ENCODE measurements around the gene DIABLO.

The DIABLO gene

DNA sequence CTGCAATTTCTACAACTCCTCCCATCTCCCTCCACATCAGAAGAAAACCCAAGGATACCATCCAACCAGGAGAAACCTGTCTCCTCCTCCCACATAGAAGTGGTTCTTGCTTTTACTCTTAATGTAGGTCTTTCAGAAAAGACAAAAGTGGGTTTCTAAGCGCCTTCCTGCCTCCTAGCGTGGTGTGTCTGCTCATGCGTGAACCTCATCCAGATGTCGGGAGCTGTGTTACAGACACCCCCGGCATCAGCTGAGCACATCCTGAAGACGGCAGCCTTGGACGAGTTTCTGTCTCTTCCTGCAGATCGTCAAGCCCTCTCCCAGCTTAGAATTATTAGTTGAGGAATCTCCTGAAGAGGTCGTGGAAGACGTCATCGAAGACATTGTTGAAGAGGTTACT, 33.4 kb downstream of the DIABLO start:
- no peak for TF ChIP-seq CTCF (IDR thresholded peaks at IDR 0.05; ENCODE audit: extremely low read depth, missing control alignments)
- DNase-seq (ENCODE audit: low spot score) = no peak

DNA sequence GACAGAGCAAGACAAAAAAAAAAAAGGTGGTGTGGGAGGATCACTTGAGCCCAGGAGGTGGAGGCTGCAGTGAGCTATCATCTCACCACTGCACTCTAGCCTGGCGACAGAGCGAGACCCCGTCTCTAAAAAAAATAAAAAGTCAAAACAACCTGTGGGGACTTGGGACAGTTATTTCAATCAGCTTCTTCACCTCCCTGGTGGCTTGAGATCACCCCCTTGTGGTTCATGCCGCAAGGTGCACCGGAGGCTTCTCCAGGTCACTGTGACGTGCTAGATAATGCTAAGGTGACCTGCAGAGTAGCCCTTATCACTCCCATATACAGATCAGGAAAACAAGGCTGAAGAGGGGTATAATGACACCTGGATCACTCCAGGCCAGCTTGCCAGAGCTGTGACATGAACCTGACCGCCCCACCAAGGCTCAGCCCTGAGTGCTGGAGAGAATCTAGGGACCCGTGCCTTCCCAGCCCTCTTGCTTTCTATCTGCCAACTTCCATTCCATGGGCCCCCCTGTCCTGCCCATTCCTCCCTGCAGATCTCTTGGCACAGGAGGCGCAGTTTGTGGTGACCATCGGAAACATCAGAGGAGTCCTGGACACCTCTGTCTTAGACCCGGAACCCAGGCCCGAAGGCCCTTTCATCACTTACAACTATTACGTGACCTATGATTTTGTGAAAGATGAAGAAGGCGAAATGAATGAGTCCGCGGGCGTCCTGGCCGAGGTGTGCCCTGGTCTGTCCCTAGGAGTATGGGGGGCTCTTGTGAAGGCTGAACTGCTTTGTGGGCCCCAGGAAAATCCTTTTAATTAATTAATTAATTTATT, 34.8 kb downstream of the DIABLO start:
- peak; percentile 88 for DNase-seq (ENCODE audit: low spot score)
- peak; percentile 80 for TF ChIP-seq CTCF (IDR thresholded peaks at IDR 0.05; ENCODE audit: extremely low read depth, missing control alignments)

GRCh38 chr12:122189626-122190475, 36.0 kb downstream of the DIABLO start:
- TF ChIP-seq CTCF (IDR thresholded peaks at IDR 0.05; ENCODE audit: extremely low read depth, missing control alignments) = no peak
- no peak for DNase-seq (ENCODE audit: low spot score)

DNA sequence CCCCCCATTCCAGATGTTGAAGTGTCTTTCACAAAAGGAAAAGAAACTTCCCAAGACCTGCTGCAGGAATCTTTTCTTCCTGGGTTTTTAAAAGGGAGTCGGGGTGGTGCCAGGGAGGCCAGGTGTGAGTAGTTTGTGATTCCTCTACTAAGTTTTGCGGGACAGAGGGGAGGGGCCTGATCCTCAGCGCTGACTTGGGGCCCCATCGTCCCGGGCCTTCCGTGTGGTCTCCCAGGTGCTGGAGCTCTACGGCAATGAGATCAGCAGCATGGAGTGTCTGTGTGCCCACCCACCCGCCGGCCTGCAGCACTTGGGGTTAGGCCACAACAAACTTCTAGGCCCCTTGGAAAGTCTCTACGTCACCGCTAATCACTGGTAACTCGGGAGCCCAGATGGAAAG, 38.4 kb downstream of the DIABLO start:
- no peak for DNase-seq (ENCODE audit: low spot score)
- no peak for TF ChIP-seq CTCF (IDR thresholded peaks at IDR 0.05; ENCODE audit: extremely low read depth, missing control alignments)

- no peak for DNase-seq (ENCODE audit: low spot score)
Measured at GRCh38 chr12:122185494-122186082, 40.3 kb downstream of the DIABLO start.

DNA sequence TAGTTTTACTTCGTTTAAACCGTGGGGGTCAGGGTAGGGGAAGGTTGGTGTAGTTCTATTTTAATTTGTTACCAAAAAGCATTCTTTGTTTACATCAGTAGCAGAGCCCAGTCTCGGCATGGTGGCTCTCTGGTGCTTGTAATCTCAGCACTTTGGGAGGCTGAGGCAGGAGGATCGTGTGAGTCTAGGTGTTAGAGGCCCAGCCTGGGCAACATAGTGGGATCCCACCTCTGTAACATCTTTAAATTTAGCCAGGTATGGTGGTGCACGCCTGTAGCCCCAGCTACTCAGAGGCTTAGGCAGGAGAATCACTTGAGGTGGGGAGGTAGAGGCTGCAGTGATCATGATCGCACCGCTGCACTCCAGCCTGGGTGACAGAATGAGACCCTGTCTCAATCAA, 40.8 kb downstream of the DIABLO start:
- TF ChIP-seq CTCF (IDR thresholded peaks at IDR 0.05; ENCODE audit: extremely low read depth, missing control alignments) = no peak
- DNase-seq (ENCODE audit: low spot score) = no peak

More at GRCh38 chr12:122185494-122186082, 40.3 kb downstream of the DIABLO start:
- TF ChIP-seq CTCF (IDR thresholded peaks at IDR 0.05; ENCODE audit: extremely low read depth, missing control alignments) = no peak

DNA sequence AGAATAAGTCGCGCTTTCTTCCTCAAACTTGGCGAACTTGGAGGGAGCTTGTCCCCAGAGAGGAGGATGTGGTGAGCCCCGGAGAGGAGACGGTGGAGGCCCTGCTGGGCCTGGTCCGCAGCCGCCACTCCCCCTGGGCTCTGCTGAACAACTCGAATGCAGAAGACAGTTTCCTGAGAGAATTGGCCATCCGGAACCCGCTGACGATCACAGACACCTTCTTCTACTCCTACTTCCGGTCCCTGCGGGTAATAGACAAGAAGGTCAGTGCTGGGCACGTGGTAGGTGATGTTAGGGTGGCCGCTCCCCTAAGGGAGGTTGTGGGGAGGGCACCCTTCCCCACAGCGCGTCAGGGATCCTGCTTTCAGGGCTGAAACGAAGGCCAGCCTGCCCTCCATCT, 41.3 kb downstream of the DIABLO start:
- TF ChIP-seq CTCF (IDR thresholded peaks at IDR 0.05; ENCODE audit: extremely low read depth, missing control alignments) = no peak
- DNase-seq (ENCODE audit: low spot score) = peak; percentile 60

Data from GM20000 (cell line).